ENCODE measurements around the gene ATP4A.

The ATP4A gene

DNA sequence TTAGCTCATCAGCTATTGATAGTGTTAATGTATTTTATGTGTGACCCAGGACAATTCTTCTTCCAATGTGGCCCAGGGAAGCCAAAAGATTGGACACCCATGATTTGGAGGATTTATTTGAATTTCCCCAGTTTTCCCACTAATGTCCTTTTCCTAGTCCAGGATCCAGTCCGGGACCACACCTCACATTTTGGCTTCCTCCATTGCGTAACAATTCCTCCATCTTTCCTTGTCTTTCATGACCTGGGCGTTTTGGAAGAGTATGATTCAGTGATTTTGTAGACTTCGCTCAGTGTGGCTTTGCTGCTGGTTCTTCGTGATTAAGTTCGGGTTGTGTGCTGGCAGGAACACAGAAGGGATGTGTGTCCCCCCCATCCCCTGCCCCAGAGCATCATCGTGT, 3.3 kb upstream of the ATP4A start:
- Histone ChIP-seq H3K36me3 (ENCODE audit: insufficient read depth, low read length) (no peaks in the 10 kb centered on the region), H3K4me3 (ENCODE audit: low read depth, low read length) (no peak overlapping the region), H3K4me1 (ENCODE audit: control insufficient read depth, insufficient read depth, low read length, unreplicated experiment) (no peaks in the 10 kb centered on the region), H2AFZ (ENCODE audit: low read length, unreplicated experiment) (no peak overlapping the region), H3K27me3 (ENCODE audit: insufficient read depth, low read length) (peaks cover 16% of the 10 kb centered on the region), H3K27ac (ENCODE audit: low read depth, low read length) (no peak overlapping the region), H3K79me2 (ENCODE audit: control insufficient read depth, insufficient read depth, low read length, unreplicated experiment) (no peaks in the 10 kb centered on the region)

DNA sequence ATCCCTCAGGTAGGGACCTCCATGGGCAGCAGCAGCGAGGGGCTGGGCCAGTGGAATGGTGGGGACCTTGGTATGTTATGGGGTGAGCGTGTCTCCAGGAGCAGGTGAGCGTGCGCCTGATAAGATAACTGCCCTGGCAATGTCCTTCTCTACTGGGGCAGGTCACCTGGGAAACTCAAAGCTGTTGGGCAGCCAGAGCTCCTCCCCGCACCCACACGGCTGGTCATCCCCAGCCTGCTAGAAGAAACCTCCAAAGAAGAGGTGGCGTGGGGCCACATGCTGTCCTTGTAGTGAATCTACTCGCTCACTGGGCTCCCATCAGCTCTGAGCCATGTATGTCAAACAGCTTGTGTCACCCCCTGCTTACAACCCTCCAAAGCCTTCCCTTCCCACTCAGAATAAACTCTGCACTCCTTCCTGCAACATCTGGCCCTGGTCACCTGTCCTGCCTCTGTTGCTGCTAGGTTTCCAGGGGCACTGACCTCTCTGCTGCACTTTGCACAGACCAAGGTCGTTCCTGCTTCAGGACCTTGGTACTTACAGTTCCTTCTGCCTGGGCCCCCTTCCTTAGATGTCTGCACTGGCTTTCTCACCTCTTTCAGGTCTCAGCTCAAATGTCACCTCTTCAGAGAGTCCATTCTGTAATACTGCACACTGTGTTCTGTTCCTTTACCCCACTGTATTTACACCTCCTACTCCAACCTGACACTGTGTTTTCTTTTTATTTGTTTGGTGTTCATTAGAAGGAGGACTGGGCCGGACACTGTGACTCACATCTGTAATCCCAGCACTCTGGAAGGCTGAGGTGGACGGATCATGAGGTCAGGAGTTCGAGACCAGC, 1.8 kb upstream of the ATP4A start:
- Histone ChIP-seq H2AFZ (ENCODE audit: low read length, unreplicated experiment) (no peak overlapping the region), H3K4me3 (ENCODE audit: low read depth, low read length) (no peak overlapping the region), H3K4me1 (ENCODE audit: control insufficient read depth, insufficient read depth, low read length, unreplicated experiment) (no peaks in the 10 kb centered on the region), H3K79me2 (ENCODE audit: control insufficient read depth, insufficient read depth, low read length, unreplicated experiment) (no peaks in the 10 kb centered on the region), H3K27me3 (ENCODE audit: insufficient read depth, low read length) (peaks cover 12% of the 10 kb centered on the region), H3K36me3 (ENCODE audit: insufficient read depth, low read length) (no peaks in the 10 kb centered on the region), H3K27ac (ENCODE audit: low read depth, low read length) (no peak overlapping the region)

DNA sequence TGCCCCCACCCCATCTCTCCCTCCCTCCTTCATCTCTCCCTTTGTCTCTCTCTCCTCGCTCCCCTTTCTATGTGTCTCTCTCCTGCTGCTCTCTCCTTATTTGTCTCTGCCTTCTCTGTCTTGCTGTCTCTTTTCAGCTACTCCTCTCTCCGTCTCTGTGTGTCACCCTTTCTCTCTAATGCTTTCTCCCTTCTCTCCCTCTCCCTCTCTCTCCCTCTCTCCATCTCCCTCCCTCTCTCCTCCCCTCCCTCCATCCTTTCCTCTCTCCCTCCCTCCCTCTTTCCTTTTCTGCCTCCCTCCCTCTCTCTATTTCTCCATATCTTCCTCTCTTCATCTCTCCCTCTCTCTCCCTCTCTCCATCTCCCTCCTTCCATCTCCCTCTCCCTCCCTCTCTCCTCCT, 682 bp downstream of the ATP4A start:
- H3K36me3 ChIP-seq (ENCODE audit: insufficient read depth, low read length): no peaks in the 10 kb centered on the region
- H3K4me1 ChIP-seq (ENCODE audit: control insufficient read depth, insufficient read depth, low read length, unreplicated experiment): no peaks in the 10 kb centered on the region
- H3K27me3 ChIP-seq (ENCODE audit: insufficient read depth, low read length): peaks cover 28% of the 10 kb centered on the region
- no peak overlapping the region for H2AFZ ChIP-seq (ENCODE audit: low read length, unreplicated experiment)
- H3K4me3 ChIP-seq (ENCODE audit: low read depth, low read length): no peak overlapping the region
- H3K27ac ChIP-seq (ENCODE audit: low read depth, low read length): no peak overlapping the region
- H3K79me2 ChIP-seq (ENCODE audit: control insufficient read depth, insufficient read depth, low read length, unreplicated experiment): no peaks in the 10 kb centered on the region

DNA sequence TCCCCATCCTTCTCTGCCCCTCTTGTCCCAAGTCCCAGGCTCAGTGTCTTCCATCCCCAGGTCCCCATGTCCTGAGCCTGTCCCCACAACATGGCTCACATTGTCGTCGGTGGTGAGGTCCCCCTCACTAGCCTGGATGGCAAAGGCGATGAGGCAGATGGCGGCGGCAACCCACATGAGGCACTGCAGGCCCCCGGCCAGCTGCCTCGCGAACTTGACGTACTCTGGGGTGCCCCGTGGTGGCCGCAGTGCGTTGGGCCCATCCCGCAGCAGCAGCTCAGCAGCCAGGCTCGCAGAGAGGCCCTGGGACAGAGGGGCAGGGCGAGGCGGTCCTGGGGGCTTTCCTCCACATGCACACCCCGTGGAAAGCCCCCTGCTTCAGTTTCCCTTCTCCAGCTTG, 1.1 kb downstream of the ATP4A start:
- Histone ChIP-seq H3K79me2 (ENCODE audit: control insufficient read depth, insufficient read depth, low read length, unreplicated experiment) (no peaks in the 10 kb centered on the region), H3K4me3 (ENCODE audit: low read depth, low read length) (no peak overlapping the region), H3K27ac (ENCODE audit: low read depth, low read length) (no peak overlapping the region), H3K4me1 (ENCODE audit: control insufficient read depth, insufficient read depth, low read length, unreplicated experiment) (no peaks in the 10 kb centered on the region), H2AFZ (ENCODE audit: low read length, unreplicated experiment) (no peak overlapping the region), H3K36me3 (ENCODE audit: insufficient read depth, low read length) (no peaks in the 10 kb centered on the region), H3K27me3 (ENCODE audit: insufficient read depth, low read length) (peaks cover 28% of the 10 kb centered on the region)

DNA sequence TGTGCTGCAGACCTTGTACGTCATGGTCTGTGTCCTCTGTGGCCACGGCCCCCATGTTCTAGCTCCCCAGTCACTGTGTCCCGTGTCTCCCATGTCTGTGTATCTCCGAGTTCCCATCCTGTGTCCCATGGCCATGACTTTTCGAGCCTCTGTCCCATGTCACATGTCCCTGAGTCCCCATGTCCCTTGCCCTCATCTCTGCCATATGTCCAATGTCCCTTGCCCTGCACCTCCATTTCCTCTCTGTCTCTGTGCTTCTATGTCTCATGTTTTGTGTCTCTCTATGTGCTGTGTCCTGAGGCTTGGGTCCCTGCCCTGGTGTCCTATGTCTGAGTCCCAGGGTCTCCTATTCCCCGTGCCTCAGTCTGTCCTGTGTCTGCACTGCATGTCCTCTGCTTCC, 2.0 kb downstream of the ATP4A start:
- Histone ChIP-seq H3K27ac (ENCODE audit: low read depth, low read length) (no peak overlapping the region), H3K4me1 (ENCODE audit: control insufficient read depth, insufficient read depth, low read length, unreplicated experiment) (no peaks in the 10 kb centered on the region), H3K4me3 (ENCODE audit: low read depth, low read length) (no peak overlapping the region), H2AFZ (ENCODE audit: low read length, unreplicated experiment) (no peak overlapping the region), H3K27me3 (ENCODE audit: insufficient read depth, low read length) (peaks cover 28% of the 10 kb centered on the region), H3K36me3 (ENCODE audit: insufficient read depth, low read length) (no peaks in the 10 kb centered on the region), H3K79me2 (ENCODE audit: control insufficient read depth, insufficient read depth, low read length, unreplicated experiment) (no peaks in the 10 kb centered on the region)

DNA sequence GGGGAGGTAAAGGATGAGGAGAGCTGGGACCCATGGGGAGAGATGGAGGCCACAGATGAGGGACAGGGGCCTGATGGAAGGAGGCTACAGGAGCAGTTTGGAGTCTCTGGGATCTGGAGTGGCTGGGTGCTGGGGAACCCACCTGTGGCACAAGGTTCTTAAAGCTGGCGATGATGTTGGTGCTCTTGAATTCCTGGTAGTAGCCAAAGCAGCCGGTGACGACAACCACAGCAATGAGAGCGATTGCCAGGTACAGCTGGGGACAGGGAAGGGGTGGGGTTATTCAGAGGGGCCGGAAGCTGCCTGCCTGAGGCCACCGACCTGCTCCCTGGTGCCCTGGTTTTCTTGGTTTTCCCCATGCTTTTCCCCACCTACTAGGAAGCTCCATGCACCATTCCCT, 2.8 kb downstream of the ATP4A start:
- Histone ChIP-seq H3K27ac (ENCODE audit: low read depth, low read length) (no peak overlapping the region), H3K4me1 (ENCODE audit: control insufficient read depth, insufficient read depth, low read length, unreplicated experiment) (no peaks in the 10 kb centered on the region), H3K4me3 (ENCODE audit: low read depth, low read length) (no peak overlapping the region), H2AFZ (ENCODE audit: low read length, unreplicated experiment) (no peak overlapping the region), H3K79me2 (ENCODE audit: control insufficient read depth, insufficient read depth, low read length, unreplicated experiment) (no peaks in the 10 kb centered on the region), H3K36me3 (ENCODE audit: insufficient read depth, low read length) (no peaks in the 10 kb centered on the region), H3K27me3 (ENCODE audit: insufficient read depth, low read length) (peaks cover 28% of the 10 kb centered on the region)

DNA sequence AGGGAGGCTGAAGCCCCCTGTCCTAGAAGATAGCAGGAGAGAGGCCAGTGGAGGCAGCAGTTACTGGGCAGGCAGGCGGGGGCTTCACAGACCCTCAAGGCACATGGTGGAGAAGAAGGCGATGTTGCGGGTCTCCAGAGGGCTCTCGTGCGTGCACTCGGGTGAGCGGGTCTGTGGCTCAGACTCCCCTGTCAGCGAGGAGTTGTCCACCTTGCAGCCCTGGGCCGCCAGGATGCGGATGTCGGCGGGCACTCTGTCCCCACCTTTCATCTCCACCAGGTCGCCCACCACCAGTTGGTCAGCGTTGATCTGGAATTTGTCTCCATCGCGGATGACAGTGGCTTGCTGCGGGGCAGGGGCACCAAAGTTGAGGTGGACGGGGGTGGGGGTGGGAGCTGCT, 3.2 kb downstream of the ATP4A start:
- no peak overlapping the region for H3K27ac ChIP-seq (ENCODE audit: low read depth, low read length)
- H3K36me3 ChIP-seq (ENCODE audit: insufficient read depth, low read length): no peaks in the 10 kb centered on the region
- no peak overlapping the region for H2AFZ ChIP-seq (ENCODE audit: low read length, unreplicated experiment)
- H3K4me1 ChIP-seq (ENCODE audit: control insufficient read depth, insufficient read depth, low read length, unreplicated experiment): no peaks in the 10 kb centered on the region
- H3K27me3 ChIP-seq (ENCODE audit: insufficient read depth, low read length): peaks cover 28% of the 10 kb centered on the region
- H3K79me2 ChIP-seq (ENCODE audit: control insufficient read depth, insufficient read depth, low read length, unreplicated experiment): no peaks in the 10 kb centered on the region
- no peak overlapping the region for H3K4me3 ChIP-seq (ENCODE audit: low read depth, low read length)

DNA sequence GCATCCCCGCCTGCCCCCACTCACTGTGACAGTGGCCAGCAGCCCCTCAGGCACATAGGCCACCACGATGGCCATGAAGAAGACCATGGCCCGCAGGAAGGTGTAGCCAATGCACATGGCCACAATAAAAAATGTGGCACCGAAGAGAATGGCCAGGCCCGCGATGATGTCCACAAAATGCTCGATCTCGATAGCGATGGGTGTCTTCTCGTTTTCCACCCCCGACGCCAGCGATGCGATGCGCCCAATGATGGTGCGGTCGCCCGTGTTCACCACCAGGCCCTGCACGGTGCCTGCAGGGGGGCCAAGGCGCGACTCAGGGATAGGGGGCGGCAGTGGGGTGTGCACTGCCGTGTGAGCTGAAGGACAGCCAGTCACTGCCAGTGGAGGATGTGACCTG, 3.7 kb downstream of the ATP4A start:
- Histone ChIP-seq H3K27me3 (ENCODE audit: insufficient read depth, low read length) (peaks cover 28% of the 10 kb centered on the region), H3K36me3 (ENCODE audit: insufficient read depth, low read length) (no peaks in the 10 kb centered on the region), H3K27ac (ENCODE audit: low read depth, low read length) (no peak overlapping the region), H3K4me3 (ENCODE audit: low read depth, low read length) (no peak overlapping the region), H3K4me1 (ENCODE audit: control insufficient read depth, insufficient read depth, low read length, unreplicated experiment) (no peaks in the 10 kb centered on the region), H2AFZ (ENCODE audit: low read length, unreplicated experiment) (no peak overlapping the region), H3K79me2 (ENCODE audit: control insufficient read depth, insufficient read depth, low read length, unreplicated experiment) (no peaks in the 10 kb centered on the region)

DNA sequence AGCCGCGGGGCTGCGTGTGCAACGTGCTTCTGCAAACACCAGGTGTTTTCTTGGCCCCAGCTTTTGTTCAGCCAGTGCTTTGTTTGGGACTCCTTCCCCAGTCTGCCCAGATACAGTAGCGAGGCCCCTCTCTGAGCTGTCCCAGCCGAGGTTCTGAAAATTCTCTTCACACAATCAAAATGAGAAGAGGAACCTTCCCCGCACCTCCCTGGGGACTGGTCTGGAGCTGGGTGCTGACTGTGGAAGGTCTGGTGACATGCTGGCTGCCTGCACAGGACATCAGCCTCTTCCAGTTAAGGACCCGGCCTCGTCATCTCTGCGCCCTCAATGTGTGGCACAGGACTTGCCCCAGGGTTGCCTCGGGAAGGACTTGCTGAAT, 4.2 kb downstream of the ATP4A start:
- Histone ChIP-seq H3K36me3 (ENCODE audit: insufficient read depth, low read length) (no peaks in the 10 kb centered on the region), H3K79me2 (ENCODE audit: control insufficient read depth, insufficient read depth, low read length, unreplicated experiment) (no peaks in the 10 kb centered on the region), H3K4me3 (ENCODE audit: low read depth, low read length) (no peak overlapping the region), H3K27ac (ENCODE audit: low read depth, low read length) (no peak overlapping the region), H3K27me3 (ENCODE audit: insufficient read depth, low read length) (peaks cover 28% of the 10 kb centered on the region), H2AFZ (ENCODE audit: low read length, unreplicated experiment) (no peak overlapping the region), H3K4me1 (ENCODE audit: control insufficient read depth, insufficient read depth, low read length, unreplicated experiment) (no peaks in the 10 kb centered on the region)

DNA sequence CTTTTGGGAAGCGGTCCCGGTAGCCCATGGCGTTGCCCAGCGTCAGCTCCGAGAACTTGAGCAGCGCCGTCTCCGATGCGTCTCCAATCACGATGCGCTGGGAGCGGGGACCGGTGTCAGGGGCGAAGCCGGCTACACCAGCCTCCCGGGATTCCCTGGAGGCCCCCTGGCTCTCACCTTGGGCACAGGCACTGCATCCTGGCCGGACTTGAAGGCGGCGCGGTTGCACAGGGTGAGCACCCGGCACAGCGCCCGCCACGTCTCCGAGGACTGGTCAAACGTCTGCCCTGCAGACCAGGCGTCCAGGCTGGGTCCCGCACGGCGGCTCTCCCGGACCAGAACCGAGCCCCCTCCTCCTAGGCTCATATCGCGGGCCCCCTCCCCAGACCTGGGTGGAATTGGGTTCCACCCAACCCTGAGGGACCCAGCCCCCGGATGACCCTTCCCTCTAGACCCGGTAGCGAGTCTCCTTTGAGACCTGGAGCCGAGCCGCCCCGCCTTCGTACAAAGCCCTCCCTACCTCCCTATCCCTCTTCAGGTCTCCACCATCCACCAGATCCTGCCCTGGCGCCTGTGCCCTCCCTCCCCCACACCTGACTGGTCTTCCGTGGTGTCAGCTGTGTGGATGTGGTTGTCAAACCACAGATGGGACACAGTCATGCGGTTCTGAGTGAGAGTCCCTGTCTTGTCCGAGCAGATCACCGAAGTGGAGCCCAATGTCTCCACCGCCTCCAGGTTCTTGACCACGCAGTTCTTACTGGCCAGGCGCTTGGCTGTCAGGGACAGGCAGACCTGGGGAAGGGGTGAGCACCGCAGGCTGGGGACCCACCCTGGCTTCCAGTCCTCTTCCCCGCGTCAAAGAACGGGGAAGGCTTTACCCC, 4.8 kb downstream of the ATP4A start:
- Histone ChIP-seq H2AFZ (ENCODE audit: low read length, unreplicated experiment) (no peak overlapping the region), H3K36me3 (ENCODE audit: insufficient read depth, low read length) (no peaks in the 10 kb centered on the region), H3K27ac (ENCODE audit: low read depth, low read length) (no peak overlapping the region), H3K4me1 (ENCODE audit: control insufficient read depth, insufficient read depth, low read length, unreplicated experiment) (no peaks in the 10 kb centered on the region), H3K27me3 (ENCODE audit: insufficient read depth, low read length) (peaks cover 28% of the 10 kb centered on the region), H3K4me3 (ENCODE audit: low read depth, low read length) (peak overlapping the region; percentile 56), H3K79me2 (ENCODE audit: control insufficient read depth, insufficient read depth, low read length, unreplicated experiment) (no peaks in the 10 kb centered on the region)
